Activated T-helper 17 cell treated with anti-CD3 and anti-CD28 coated beads, Interleukin-2, amount 50 U/mL, for 72 hours (primary cell): ENCODE data around the gene HMGCLL1. TPM values are rescaled to one million over a fixed set of nuclear protein-coding genes. Genes with fewer than 3 reads are reported as not detected.

Source experiments
- ATAC-seq: fragments of 150-1000 bp; cut with Tn5 transposase; replicated peaks from 2 replicates; pipeline ENCODE4 v1.10.0; 2021; ENCODE audit warnings: mild to moderate bottlenecking, moderate library complexity
- H3K27ac Mint-ChIP-seq: one replicate; pipeline ENCODE4 v1.8.0; 2022; ENCODE audit warnings: mixed read lengths
- H3K27me3 Mint-ChIP-seq: one replicate; pipeline ENCODE4 v1.8.0; 2022; ENCODE audit warnings: mixed read lengths
- H3K36me3 Mint-ChIP-seq: one replicate; pipeline ENCODE4 v1.8.0; 2022; ENCODE audit warnings: low read depth, mild to moderate bottlenecking, mixed read lengths
- H3K4me1 Mint-ChIP-seq: one replicate; pipeline ENCODE4 v1.8.0; 2022; ENCODE audit warnings: mixed read lengths
- H3K4me3 Mint-ChIP-seq: one replicate; pipeline ENCODE4 v1.8.0; 2022; ENCODE audit warnings: mild to moderate bottlenecking, mixed read lengths
- H3K9me3 Mint-ChIP-seq: one replicate; pipeline ENCODE4 v1.8.0; 2022; ENCODE audit warnings: mixed read lengths
- total RNA-seq, 2 donors: library from RNA; stranded (reverse); gene quantifications; one replicate each; pipeline ENCODE4 v1.2.3, GENCODE V29; 2022

HMGCLL1 gene
- total RNA-seq = not detected

DNA sequence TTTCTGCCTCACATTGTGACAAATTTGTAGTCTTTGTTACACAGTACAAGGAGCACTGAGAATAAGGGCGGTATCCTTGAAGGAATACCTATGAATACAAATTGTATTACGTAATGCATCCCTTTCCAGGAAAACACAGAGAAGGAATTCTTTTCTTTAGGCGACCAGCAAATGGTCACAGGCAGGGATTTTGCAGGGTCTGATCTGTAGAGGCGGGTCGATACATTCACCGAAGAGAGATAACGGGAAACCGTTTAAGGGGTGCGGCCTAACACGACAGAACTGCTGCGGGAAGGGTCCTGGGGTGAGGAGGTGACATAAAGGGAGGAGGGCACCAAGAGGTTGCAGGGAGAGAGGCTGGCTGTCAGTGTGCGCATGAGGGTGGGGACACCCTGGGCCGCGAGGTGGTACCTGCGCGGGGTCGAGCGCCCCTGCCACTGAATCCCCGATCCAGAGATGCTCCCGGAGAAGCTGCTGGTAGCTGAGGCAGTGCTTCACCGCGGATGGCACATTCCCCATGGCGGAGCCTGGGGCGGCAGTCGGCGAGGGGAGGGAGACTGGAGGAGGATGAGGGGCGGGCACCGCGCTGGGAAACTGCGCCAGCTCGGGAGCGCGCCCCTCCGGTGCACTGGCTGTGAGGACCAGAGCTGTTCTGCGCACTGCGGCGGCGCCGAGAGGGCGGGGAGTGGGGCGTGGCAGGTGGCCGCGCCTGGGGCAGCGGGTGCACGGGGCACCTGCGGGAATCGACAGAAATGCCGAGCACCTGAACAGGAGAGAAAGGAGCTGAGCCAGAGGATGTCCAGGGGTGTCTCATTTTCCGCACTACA, at the start of gene HMGCLL1:
Gene HMGCLL1, minus strand, starts transcription at position 656 of the 827 bp plus-strand sequence. Its CDS starts 137 bp downstream, at position 519.
- H3K27me3 Mint-ChIP-seq = peaks cover 4% of the 10 kb centered on the region
- peaks cover 15% of the 10 kb centered on the region for H3K9me3 Mint-ChIP-seq
- no peaks in the 10 kb centered on the region for H3K4me1 Mint-ChIP-seq
- no peak within 1 kb of the TSS for H3K27ac Mint-ChIP-seq
- no peak within 1 kb of the TSS for H3K4me3 Mint-ChIP-seq
- ATAC-seq = no peak
- H3K36me3 Mint-ChIP-seq = no peaks in the 10 kb centered on the region

DNA sequence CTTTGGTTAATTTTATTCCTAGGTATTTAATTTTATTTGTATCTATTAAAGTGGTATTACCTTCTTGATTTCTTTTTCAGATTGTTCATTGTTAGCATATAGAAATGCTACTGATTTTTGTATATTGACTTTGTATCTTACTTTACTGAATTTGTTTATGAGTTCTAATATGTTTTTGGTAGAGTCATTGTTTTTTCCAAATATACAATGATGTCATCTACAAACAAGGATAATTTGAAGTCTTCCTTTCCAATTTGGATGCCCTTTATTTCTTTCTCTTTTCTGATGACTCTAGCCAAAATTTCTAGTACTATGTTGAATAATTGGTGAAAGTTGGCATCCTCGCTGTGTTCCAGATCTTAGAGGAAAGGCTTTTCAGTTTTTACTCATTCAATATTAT, 43.0 kb upstream of the HMGCLL1 start:
- H3K27me3 Mint-ChIP-seq = no peaks in the 10 kb centered on the region
- no peak for ATAC-seq
- peaks cover 5% of the 10 kb centered on the region for H3K9me3 Mint-ChIP-seq
- no peak overlapping the region for H3K4me3 Mint-ChIP-seq
- no peaks in the 10 kb centered on the region for H3K36me3 Mint-ChIP-seq
- H3K27ac Mint-ChIP-seq = no peak overlapping the region
- H3K4me1 Mint-ChIP-seq = no peaks in the 10 kb centered on the region

DNA sequence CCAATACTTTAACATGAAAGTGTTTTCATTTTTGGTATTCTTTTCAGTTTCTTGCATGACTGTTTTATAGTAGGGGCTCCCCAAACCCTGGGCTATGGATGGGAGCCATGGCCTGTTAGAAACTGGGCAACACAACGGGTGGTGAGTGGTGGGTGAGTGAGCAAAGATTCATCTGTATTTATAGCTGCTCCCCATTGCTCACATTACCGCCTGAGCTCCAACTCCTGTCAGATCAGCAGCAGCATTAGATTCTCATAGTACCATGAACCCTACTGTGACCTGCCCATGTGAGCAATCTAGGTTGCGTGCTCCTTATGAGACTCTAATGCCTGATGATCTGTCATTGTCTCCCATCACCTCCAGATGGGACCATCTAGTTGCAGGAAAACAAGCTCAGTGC, 42.3 kb upstream of the HMGCLL1 start:
- H3K27me3 Mint-ChIP-seq = no peaks in the 10 kb centered on the region
- ATAC-seq = no peak
- H3K36me3 Mint-ChIP-seq = no peaks in the 10 kb centered on the region
- no peak overlapping the region for H3K27ac Mint-ChIP-seq
- peaks cover 5% of the 10 kb centered on the region for H3K9me3 Mint-ChIP-seq
- H3K4me3 Mint-ChIP-seq = no peak overlapping the region
- no peaks in the 10 kb centered on the region for H3K4me1 Mint-ChIP-seq

DNA sequence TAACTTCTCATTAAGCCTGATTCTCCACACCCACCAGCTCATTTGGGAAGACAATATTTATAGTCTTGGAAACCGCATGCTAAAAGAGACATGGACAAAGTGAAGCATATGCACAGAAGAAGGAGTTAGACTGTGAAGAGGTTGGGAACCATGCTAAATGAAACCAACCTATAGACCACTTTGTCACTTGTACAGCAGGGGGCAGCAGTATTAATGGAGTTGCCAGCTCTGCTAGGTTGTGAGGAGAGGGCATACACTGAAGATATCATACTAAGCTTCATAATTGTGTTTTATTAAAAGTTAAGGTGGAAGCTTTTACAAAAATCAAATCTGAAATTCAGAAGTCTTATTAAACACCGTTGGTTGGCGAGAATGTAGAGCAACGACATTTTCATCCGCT, 38.3 kb upstream of the HMGCLL1 start:
- ATAC-seq = no peak
- peaks cover 6% of the 10 kb centered on the region for H3K9me3 Mint-ChIP-seq

DNA sequence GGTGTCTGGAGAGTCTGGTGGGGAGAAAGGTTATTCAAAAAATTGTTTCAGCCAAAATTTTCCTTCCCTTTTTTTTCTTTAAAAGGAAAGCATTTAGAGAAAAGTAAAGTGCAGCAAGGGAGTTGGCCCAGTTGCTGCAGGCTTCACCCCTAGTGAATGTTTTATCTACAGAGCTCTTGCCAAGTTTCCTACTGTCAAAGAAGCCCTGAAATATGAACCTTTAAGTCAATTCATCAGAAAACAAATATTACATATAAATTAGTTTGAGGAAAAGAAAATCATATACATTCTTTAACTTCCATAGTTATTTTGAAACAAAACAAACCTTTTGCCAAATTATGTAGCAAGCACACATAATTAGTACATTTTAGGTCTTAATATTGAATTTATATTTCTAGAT, 25.0 kb upstream of the HMGCLL1 start:
- peaks cover 9% of the 10 kb centered on the region for H3K9me3 Mint-ChIP-seq
- H3K27ac Mint-ChIP-seq = no peak overlapping the region
- ATAC-seq = no peak
- no peaks in the 10 kb centered on the region for H3K36me3 Mint-ChIP-seq
- no peaks in the 10 kb centered on the region for H3K4me1 Mint-ChIP-seq
- H3K4me3 Mint-ChIP-seq = no peak overlapping the region
- H3K27me3 Mint-ChIP-seq = no peaks in the 10 kb centered on the region

More for the DNA sequence above, 38.3 kb upstream of the HMGCLL1 start:
- H3K27ac Mint-ChIP-seq = no peak overlapping the region
- no peak overlapping the region for H3K4me3 Mint-ChIP-seq
- no peaks in the 10 kb centered on the region for H3K36me3 Mint-ChIP-seq
- no peaks in the 10 kb centered on the region for H3K4me1 Mint-ChIP-seq
- no peaks in the 10 kb centered on the region for H3K27me3 Mint-ChIP-seq

DNA sequence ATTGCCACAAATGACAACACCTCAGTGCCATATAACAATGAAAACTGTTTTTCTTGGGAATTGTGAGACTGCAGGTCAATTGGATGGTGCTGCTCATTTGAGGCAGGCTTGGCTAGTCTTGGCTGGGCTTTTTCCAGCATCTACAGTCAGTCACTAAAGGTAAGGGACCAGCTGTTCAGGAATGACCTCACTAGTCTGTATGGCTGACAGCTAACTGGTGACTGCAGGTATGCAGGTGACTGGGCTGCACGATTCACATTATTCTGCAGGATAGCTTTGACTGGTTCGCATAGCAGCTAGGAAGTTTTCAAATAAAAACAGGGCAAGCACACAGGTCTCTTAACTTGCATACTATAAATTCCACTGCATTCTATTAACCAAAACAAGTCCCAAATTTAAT, 22.1 kb upstream of the HMGCLL1 start:
- no peak overlapping the region for H3K4me3 Mint-ChIP-seq
- no peak for ATAC-seq

DNA sequence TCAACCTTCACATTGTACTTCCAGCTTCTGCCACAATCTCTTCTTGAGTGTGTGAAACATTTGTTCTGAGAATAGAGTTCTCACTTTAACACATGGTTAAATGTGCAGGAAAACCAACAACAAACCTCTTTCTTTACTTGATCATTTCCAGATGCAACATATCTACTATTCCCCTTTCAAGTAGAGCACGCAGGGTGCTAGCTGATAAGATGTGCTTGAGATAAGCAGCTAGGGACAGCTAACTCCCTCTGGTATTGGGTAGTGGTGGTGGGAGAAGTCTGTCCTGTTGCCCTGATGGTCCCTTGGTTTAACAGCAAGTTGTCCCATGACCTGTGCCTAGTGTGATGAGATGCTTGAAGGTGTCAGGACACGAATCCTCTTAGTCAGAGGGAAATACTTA, 15.4 kb upstream of the HMGCLL1 start:
- H3K4me3 Mint-ChIP-seq = no peak overlapping the region
- H3K9me3 Mint-ChIP-seq = no peaks in the 10 kb centered on the region
- ATAC-seq = no peak
- H3K4me1 Mint-ChIP-seq = no peaks in the 10 kb centered on the region
- H3K36me3 Mint-ChIP-seq = no peaks in the 10 kb centered on the region
- no peaks in the 10 kb centered on the region for H3K27me3 Mint-ChIP-seq
- H3K27ac Mint-ChIP-seq = no peak overlapping the region

More for the DNA sequence above, 22.1 kb upstream of the HMGCLL1 start:
- H3K27me3 Mint-ChIP-seq = no peaks in the 10 kb centered on the region
- no peaks in the 10 kb centered on the region for H3K36me3 Mint-ChIP-seq
- peaks cover 3% of the 10 kb centered on the region for H3K9me3 Mint-ChIP-seq
- H3K4me1 Mint-ChIP-seq = no peaks in the 10 kb centered on the region
- H3K27ac Mint-ChIP-seq = no peak overlapping the region

DNA sequence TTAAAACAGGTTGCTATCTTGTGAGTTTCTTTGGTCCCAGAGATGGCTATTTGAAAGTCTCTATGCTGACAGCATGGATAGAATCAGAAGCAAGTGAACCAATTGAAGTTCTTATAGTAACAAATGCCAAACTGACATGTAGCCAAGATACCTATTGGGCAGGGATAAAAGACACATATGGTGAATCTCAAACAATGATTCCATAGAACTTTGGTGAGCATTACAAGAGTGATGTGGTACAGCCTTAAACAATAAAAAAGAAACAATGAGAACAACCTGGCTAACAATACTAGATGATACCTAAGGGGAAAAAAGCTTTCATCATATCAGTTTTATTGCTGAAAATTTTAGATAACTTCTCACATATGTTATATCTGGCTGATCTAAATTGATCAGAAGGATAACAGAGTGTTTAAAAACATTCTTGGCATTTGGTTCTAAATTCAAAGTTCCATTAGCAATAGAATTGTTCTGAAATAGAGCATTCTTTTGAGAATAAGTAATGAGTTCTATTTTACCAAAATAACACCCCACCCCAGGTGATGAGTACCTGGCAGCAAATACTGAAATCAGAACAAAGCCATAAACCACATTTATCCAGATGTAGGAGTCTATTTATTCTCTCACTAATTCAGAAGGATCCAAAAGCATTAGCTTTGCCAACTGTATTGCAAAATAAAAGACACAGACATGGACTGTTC, 5.8 kb upstream of the HMGCLL1 start:
- Mint-ChIP-seq H3K4me1 (no peaks in the 10 kb centered on the region), H3K9me3 (peaks cover 13% of the 10 kb centered on the region), H3K36me3 (no peaks in the 10 kb centered on the region), H3K4me3 (no peak overlapping the region), H3K27ac (no peak overlapping the region), H3K27me3 (no peaks in the 10 kb centered on the region)
- ATAC-seq = no peak

DNA sequence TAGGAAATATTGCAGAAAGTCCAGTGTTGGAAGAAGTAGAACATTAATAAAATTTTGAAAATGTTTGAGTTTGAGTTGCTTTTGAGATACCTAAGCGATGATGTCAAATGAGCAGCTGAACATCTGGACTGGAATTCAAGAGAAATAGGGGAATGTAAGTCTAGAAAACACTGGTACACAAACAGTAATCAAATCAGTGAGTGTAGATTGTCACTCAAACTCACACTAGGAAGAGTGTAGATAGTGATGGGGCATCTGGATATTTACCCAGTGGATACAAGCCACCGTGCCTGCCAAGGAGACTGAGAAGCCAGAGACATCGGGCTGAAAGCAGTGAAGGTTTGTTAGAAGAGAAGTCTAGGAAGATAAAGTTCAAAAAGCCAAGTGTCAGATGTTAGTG, 2.2 kb downstream of the HMGCLL1 start:
- Mint-ChIP-seq H3K36me3 (no peaks in the 10 kb centered on the region), H3K27ac (no peak overlapping the region), H3K4me3 (no peak overlapping the region)

DNA sequence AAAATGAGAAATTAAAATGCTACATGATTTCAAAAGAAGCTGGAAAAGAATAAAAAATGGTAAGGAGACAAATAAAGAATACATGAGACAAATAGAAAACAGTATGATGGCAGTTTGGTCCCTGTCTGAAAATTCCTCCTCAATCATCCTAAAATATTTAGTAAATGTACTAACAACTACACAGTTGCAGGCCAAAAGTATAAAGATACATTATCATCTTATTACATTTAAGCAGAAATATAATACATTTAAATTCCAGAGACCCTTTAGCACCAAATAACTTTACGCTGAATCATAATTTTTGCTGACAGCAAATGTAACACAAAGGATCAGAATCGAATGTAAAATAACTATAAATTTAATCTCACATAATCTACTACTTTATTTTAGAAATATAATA, 4.4 kb downstream of the HMGCLL1 start:
- Mint-ChIP-seq H3K4me3 (no peak overlapping the region), H3K36me3 (no peaks in the 10 kb centered on the region), H3K27me3 (peaks cover 4% of the 10 kb centered on the region), H3K9me3 (peaks cover 21% of the 10 kb centered on the region), H3K4me1 (no peaks in the 10 kb centered on the region), H3K27ac (no peak overlapping the region)
- ATAC-seq = no peak

More for the DNA sequence above, 2.2 kb downstream of the HMGCLL1 start:
- ATAC-seq = no peak
- peaks cover 15% of the 10 kb centered on the region for H3K9me3 Mint-ChIP-seq
- H3K4me1 Mint-ChIP-seq = no peaks in the 10 kb centered on the region
- H3K27me3 Mint-ChIP-seq = peaks cover 4% of the 10 kb centered on the region

DNA sequence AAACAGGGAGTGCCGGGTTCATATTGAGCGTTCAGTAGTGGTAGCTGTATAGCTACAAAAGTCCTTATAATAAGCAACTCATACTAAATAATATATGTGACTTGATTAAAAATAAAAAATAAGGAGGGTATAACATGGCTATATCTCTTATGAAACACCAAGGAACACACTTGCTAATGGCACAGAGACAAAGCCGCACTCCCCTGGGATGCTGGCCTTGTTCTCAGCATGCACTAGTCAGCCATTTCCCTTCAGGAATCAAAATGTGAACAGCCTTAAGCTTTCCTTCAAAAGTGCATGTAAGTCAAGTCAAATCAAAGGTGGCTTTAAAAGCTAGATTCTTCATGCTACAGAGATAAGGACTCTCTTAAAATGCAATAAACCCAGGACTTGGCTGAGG, 9.4 kb downstream of the HMGCLL1 start:
- no peak for ATAC-seq
- Mint-ChIP-seq H3K27me3 (no peaks in the 10 kb centered on the region), H3K4me1 (no peaks in the 10 kb centered on the region), H3K9me3 (peaks cover 17% of the 10 kb centered on the region), H3K27ac (no peak overlapping the region), H3K4me3 (no peak overlapping the region), H3K36me3 (no peaks in the 10 kb centered on the region)

DNA sequence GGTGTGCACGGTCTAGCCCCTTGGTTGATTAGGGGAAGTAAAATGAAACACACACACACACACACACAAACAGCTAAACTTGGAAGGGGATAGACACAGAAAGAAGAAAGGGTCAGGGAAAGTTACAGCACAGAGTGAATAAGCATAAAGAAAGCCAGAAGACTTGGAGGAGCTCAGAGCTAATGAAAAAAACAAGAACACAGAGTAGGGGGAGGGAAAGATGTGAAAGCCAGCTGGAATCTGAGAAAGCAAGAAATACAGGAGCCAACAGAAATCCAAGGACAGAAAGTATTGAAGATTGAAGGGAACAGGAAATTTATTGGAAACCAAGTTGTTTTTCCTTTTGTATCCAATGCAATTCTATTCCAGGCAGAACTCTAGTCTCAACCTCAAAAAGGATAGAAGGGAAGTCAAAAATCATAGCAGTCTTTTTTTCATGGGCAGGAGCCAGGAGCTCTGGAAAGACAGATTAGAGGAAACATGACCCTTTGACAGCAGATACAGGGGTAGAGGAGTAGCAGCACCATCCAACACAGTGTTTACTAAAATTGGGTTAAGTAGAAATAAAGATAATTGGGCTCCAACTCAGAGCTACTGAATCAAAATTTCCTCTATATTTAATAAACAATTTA, 10.1 kb downstream of the HMGCLL1 start:
- ATAC-seq = no peak
- H3K27me3 Mint-ChIP-seq = no peaks in the 10 kb centered on the region
- peaks cover 17% of the 10 kb centered on the region for H3K9me3 Mint-ChIP-seq
- H3K4me3 Mint-ChIP-seq = no peak overlapping the region
- no peaks in the 10 kb centered on the region for H3K36me3 Mint-ChIP-seq
- no peak overlapping the region for H3K27ac Mint-ChIP-seq
- no peaks in the 10 kb centered on the region for H3K4me1 Mint-ChIP-seq

DNA sequence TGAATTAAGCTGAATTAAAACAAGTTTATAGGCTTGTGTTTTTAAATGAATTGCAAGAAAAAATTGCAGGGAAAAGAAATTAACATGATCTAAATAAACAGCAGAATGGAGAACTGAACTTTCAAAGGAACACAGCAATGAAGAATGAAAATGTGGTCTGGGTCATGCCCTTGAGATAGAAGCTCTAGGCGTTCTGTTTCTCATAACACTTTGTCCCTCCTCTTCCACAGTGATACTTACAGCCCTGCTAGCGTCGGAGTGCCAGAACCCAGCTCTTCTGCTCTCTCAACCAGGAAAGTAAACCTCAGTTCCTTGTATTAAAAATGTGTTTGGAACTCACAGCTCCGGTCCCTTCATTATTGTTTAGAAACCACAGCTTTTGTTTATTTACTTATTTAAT, 11.4 kb downstream of the HMGCLL1 start:
- ATAC-seq = no peak
- H3K27me3 Mint-ChIP-seq = no peaks in the 10 kb centered on the region
- H3K36me3 Mint-ChIP-seq = no peaks in the 10 kb centered on the region
- no peaks in the 10 kb centered on the region for H3K4me1 Mint-ChIP-seq
- H3K27ac Mint-ChIP-seq = no peak overlapping the region
- no peak overlapping the region for H3K4me3 Mint-ChIP-seq
- peaks cover 17% of the 10 kb centered on the region for H3K9me3 Mint-ChIP-seq

DNA sequence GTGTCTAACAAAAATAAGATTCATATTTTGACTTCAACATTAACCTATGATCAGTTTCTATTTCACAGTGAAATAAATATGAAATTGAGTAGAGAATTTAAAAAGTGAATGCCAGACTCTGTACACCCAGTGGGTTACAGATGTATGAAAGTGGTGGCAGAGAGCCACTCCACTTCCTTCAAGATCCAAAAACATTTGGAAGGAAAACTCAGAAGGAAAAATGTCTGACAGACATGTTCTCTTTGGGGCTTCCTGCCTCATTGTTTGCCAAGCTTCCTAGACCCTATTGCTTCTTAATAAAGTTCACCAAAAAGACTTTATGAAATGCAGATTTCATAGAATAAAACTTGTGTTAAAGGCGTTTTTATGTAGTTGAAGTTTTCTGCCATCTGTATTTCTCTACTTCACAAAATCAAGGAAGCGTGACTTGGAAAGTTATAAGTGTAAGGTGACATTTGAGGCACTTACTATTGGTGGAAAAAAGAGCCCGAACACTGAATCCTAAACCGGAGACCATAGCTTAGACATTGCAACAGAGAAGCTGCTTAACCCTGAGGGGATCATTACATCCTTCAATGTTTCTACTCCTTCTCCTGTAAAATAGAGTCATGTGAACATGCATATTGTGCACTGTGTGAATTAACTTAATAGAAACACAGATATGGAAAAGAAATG, 12.8 kb downstream of the HMGCLL1 start:
- H3K27ac Mint-ChIP-seq = no peak overlapping the region
- H3K4me3 Mint-ChIP-seq = no peak overlapping the region
- H3K36me3 Mint-ChIP-seq = no peaks in the 10 kb centered on the region
- ATAC-seq = no peak
- H3K27me3 Mint-ChIP-seq = no peaks in the 10 kb centered on the region
- H3K9me3 Mint-ChIP-seq = peaks cover 12% of the 10 kb centered on the region
- H3K4me1 Mint-ChIP-seq = no peaks in the 10 kb centered on the region
